Measurements from ENCODE around the gene TPX2.

Gene TPX2

DNA sequence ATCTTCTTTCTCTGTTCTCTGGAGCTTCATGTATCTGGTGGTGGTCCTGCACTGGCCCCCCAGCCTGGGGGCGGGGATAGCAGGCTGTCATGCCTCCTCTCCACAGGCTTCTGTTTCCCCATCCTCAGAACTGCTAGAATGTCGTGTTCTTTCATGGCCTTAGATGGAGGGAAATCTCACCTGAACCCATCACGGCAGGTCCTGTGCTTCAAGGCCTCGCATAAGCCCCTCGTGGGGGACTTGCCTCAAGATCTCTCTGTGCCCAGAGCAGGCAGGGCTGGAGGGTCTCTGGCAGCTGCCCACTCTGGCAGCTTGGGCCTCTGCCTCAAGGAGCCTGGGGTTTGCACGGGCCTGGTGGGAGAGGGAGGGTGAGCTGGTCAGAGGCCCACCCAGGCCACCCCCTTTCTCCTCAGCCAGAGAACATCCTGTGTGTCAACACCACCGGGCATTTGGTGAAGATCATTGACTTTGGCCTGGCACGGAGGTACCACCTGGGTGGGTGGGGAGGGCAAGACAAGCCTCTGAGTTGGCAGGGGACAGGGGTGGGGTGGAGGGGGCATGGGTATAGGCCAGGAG, 91.4 kb downstream of the TPX2 start:
- Histone ChIP-seq H3K4me1 (peaks cover 38% of the 10 kb centered on the region), H3K27ac (0 out of 2 replicates have a peak overlapping the region, but pooled peaks have one; percentile 12), H3K4me2 (peak overlapping the region; percentile 70), H3K9ac (no peak overlapping the region), H4K20me1 (peaks cover 4% of the 10 kb centered on the region; the same call in 1 of the 2 replicates), H3K27me3 (no peaks in the 10 kb centered on the region), H3K9me3 (no peaks in the 10 kb centered on the region), H3K36me3 (no peaks in the 10 kb centered on the region), H3K4me3 (no peak overlapping the region)
- TF ChIP-seq Cebpa-rat (IDR thresholded peaks at IDR 0.05), result no peak

DNA sequence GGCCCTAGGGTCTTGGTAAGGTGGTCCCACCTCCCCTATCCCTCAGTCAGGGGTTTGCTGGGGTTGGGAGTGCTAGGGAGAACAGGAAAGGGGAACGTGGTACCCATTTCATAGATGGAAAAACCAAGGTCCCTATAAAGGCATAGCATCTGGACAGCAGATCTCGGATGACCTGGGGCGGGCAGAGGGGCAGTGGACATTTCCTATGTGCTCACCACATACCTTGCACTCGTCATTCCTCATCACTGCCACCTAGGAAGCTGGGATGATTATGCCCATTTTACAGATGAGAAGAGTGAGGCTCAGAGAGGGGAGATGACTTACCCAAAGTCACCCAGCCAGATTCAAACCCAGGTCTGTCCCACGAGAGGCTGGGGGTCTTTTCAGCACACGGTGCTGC, 92.1 kb downstream of the TPX2 start:
- Histone ChIP-seq H3K27me3 (no peaks in the 10 kb centered on the region), H4K20me1 (peaks cover 11% of the 10 kb centered on the region; the same call in 1 of the 2 replicates), H3K9ac (no peak overlapping the region), H3K36me3 (no peaks in the 10 kb centered on the region), H3K27ac (no peak overlapping the region), H3K9me3 (no peaks in the 10 kb centered on the region), H3K4me3 (no peak overlapping the region), H3K4me2 (no peak overlapping the region), H3K4me1 (peaks cover 45% of the 10 kb centered on the region)
- no peak for TF ChIP-seq Cebpa-rat (IDR thresholded peaks at IDR 0.05)

DNA sequence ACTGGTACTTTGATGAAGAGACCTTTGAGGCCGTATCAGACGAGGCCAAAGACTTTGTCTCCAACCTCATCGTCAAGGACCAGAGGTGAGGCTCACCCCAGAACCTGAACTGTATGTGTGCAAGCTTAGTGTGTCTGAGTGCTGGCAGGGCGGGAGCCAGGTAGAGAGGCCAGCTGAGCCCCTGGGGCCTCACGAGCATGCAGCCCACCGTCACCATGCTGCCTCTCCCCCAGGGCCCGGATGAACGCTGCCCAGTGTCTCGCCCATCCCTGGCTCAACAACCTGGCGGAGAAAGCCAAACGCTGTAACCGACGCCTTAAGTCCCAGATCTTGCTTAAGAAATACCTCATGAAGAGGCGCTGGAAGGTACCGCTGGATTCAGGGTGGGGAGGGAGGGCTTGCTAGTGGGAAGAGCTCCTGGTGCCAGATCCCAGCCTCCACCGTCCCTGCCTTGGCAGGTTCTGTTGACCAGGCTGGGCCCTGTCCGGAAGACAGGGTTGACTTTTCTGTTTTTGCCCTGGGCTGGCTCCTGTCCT, 92.7 kb downstream of the TPX2 start:
- Histone ChIP-seq H3K27me3 (no peaks in the 10 kb centered on the region), H3K36me3 (no peaks in the 10 kb centered on the region), H3K9ac (no peak overlapping the region), H3K27ac (no peak overlapping the region), H3K4me3 (no peak overlapping the region), H3K4me2 (no peak overlapping the region), H3K9me3 (no peaks in the 10 kb centered on the region), H4K20me1 (peaks cover 18% of the 10 kb centered on the region; the same call in 1 of the 2 replicates), H3K4me1 (peaks cover 51% of the 10 kb centered on the region)
- TF ChIP-seq Cebpa-rat (IDR thresholded peaks at IDR 0.05), result no peak

DNA sequence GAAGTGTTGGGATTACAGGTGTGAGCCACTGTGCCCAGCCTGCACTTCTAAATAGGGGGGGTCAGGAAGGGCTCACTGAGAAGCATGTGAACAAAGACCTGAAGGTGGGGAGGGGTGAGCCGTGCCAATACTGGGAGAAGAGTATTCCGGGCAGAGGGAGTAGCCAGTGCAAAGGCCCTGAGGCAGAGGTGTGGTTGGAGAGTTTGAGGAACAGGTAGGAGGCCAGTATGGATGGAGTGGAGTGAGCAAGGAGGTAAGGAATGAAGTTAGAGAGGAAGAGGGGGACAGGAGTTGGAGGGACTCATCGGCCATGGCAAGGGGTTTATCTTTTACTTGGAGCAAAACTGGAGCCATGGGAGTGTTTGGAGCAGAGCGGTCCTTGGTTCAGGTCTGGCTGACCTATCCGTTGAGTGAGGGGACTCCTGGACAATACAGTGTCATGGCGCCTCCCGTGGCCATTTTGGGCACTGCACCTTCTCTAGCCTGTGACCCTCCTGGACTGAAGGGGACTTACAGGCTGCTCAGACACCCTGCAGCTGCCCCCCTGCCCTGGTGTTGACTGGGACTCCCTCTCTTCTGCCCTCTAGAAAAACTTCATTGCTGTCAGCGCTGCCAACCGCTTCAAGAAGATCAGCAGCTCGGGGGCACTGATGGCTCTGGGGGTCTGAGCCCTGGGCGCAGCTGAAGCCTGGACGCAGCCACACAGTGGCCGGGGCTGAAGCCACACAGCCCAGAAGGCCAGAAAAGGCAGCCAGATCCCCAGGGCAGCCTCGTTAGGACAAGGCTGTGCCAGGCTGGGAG, 94.2 kb downstream of the TPX2 start:
- peak overlapping the region; percentile 31; the same call in 1 of the 2 replicates for H3K27ac ChIP-seq
- no peak for TF ChIP-seq Cebpa-rat (IDR thresholded peaks at IDR 0.05)
- H4K20me1 ChIP-seq, result peaks cover 24% of the 10 kb centered on the region; the same call in 1 of the 2 replicates
- H3K36me3 ChIP-seq, result no peaks in the 10 kb centered on the region
- H3K4me2 ChIP-seq, result peak overlapping the region; percentile 69
- no peaks in the 10 kb centered on the region for H3K9me3 ChIP-seq
- no peak overlapping the region for H3K4me3 ChIP-seq
- peaks cover 66% of the 10 kb centered on the region for H3K4me1 ChIP-seq
- no peaks in the 10 kb centered on the region for H3K27me3 ChIP-seq
- no peak overlapping the region for H3K9ac ChIP-seq

DNA sequence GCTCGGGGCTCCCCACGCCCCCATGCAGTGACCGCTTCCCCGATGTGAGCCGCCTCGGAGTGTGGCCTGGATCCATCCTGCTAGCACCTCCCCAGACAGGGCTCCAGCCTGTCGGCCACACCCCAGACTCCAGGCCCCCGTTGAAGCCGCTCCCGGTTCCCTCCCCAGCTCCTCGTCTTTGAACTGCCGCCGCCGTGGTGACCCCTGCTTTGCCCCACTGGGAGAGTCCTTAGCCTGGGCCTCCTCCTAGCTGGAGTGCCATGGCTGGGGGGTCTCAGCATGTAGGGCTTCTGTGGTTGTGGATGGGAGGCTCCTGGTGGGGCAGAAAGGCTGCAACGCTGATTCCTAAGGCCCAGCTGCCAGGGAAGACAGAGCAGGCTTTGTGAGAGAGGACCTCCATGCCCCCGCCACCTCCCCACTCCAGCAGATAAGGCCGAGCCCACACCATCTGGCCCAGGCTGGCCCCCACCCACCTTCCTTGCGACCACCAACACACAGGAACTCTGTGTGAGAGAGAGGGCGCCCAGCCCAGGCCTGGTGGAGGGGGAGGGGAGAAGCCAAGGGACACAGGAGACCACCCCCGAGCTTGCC, 94.9 kb downstream of the TPX2 start:
- peaks cover 72% of the 10 kb centered on the region for H3K4me1 ChIP-seq
- no peaks in the 10 kb centered on the region for H3K27me3 ChIP-seq
- H3K27ac ChIP-seq, result peak overlapping the region; percentile 31; the same call in 1 of the 2 replicates
- no peaks in the 10 kb centered on the region for H3K36me3 ChIP-seq
- peaks cover 24% of the 10 kb centered on the region; the same call in 1 of the 2 replicates for H4K20me1 ChIP-seq
- no peak overlapping the region for H3K9ac ChIP-seq
- no peak overlapping the region for H3K4me3 ChIP-seq
- TF ChIP-seq Cebpa-rat (IDR thresholded peaks at IDR 0.05), result no peak
- no peaks in the 10 kb centered on the region for H3K9me3 ChIP-seq
- H3K4me2 ChIP-seq, result peak overlapping the region; percentile 69

DNA sequence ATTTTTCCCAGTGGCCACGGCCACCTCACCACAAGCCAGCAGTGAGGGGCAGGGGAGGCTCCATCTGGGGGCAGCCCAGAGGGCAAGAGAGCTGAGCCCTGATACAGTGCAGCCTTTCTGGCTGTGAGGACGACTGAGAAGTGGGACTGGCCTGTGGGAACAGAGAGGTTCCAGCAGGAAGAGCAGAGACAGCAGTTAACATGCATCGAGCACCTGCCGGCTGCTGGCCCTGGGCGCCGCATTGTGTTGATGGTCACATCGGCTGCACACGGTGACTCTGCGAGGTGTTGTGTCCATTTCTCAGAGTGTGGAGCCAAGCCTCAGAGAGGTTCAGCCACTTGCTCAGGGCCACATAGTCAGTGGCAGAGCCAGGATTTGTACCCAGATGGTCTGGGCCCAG, 96.5 kb downstream of the TPX2 start:
- no peaks in the 10 kb centered on the region for H3K27me3 ChIP-seq
- H3K27ac ChIP-seq, result peak overlapping the region; percentile 70; the same call in 1 of the 2 replicates
- H3K9ac ChIP-seq, result peak overlapping the region; percentile 0; the same call in 1 of the 2 replicates
- no peak for TF ChIP-seq Cebpa-rat (IDR thresholded peaks at IDR 0.05)
- peaks cover 24% of the 10 kb centered on the region; the same call in 1 of the 2 replicates for H4K20me1 ChIP-seq
- H3K4me2 ChIP-seq, result peak overlapping the region; percentile 69
- no peaks in the 10 kb centered on the region for H3K36me3 ChIP-seq
- H3K4me1 ChIP-seq, result peaks cover 65% of the 10 kb centered on the region
- H3K9me3 ChIP-seq, result no peaks in the 10 kb centered on the region
- H3K4me3 ChIP-seq, result no peak overlapping the region

DNA sequence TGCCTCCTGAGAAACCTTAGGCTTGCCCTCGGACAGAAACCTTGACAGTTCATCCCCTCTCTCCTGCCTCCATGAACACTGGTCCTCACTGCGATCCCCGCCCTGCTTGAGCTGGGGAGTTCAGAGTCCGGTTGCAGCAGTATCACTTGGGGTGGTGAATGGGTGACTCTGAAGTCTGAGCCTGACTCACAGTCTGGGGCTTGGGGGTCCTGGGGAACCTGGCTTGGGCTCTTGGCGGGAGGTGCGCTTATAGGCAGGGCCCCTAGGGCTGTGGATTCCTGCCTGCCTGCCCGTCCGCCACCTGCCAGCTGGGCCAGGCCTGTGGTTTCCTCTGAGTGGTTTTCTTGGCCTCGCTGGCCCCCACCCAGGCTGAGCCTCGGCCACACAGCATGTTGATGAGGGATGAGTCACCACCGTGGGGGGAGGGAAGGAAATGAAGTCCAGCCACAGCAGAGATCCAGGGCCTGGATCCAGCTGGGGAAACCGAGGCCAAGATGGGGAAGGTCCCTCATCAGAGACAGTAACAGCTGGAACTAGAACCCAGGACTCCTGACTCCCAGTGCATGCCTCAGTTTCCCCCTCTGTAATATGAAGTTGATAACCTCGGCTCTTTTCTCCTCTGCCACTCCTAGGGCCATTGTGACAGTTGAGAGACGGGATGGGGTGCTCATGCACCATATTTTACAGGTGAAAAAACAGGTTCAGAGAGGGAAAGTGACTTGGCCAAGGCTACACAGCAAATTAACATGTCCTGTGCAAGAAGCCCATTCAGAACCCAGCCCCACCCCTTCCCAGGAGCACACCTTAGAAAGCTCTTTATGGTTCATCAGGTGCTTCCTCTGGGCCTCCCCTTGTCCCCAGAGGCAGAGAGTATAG, 97.1 kb downstream of the TPX2 start:
- 0 out of 2 replicates have a peak overlapping the region, but pooled peaks have one; percentile 2 for H3K4me3 ChIP-seq
- H3K9me3 ChIP-seq, result no peaks in the 10 kb centered on the region
- H3K27ac ChIP-seq, result peak overlapping the region; percentile 70; the same call in 1 of the 2 replicates
- H3K27me3 ChIP-seq, result no peaks in the 10 kb centered on the region
- TF ChIP-seq Cebpa-rat (IDR thresholded peaks at IDR 0.05), result no peak
- peak overlapping the region; percentile 69 for H3K4me2 ChIP-seq
- peaks cover 24% of the 10 kb centered on the region; the same call in 1 of the 2 replicates for H4K20me1 ChIP-seq
- peak overlapping the region; percentile 39; the same call in 1 of the 2 replicates for H3K9ac ChIP-seq
- H3K36me3 ChIP-seq, result no peaks in the 10 kb centered on the region
- H3K4me1 ChIP-seq, result peaks cover 64% of the 10 kb centered on the region

DNA sequence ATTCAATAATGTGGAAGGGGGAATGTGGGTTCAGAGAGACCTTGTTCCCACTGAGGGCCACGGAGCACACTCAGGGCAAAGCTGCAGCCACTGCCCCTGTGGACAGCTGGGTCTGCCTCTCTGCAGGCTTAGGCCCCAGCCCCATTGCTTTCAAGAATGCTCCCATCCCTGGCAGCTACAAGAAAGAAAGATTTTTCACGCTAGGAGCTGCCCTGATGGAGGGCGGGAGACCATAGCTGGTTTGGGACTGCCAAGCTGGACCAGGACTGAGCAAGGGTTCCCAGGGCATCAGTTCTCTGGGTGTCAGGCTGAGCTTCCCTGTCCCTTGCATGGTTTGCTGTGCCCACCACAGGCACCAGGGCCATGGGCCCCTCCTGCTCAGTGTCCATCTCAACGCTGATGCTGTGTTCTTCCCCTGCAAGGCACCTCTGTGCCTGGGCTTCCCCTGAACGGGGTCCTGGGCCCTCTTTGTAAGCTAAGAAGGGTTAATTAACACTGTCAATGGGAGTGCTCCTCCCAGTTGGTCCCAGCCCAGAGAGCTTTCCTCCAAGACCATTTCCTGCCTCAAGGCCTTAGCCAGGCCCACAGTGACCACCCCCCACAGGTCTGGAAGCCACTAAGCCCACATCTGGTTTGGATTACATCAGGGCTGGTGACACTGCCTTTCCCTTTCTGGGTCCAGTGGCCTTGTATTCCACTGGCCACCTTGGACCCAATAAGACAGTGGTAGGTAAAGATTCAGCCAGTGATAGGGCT, 97.9 kb downstream of the TPX2 start:
- Histone ChIP-seq H3K4me2 (peak overlapping the region; percentile 69), H3K4me3 (0 out of 2 replicates have a peak overlapping the region, but pooled peaks have one; percentile 2), H3K27ac (peak overlapping the region; percentile 12), H3K9me3 (no peaks in the 10 kb centered on the region), H3K27me3 (no peaks in the 10 kb centered on the region), H3K4me1 (peaks cover 68% of the 10 kb centered on the region), H4K20me1 (peaks cover 24% of the 10 kb centered on the region; the same call in 1 of the 2 replicates), H3K9ac (peak overlapping the region; percentile 39; the same call in 1 of the 2 replicates), H3K36me3 (no peaks in the 10 kb centered on the region)
- TF ChIP-seq Cebpa-rat (IDR thresholded peaks at IDR 0.05), result no peak

All from BLaER1 (cell line).